Type B pancreatic cell (in vitro differentiated cells): ENCODE data around the gene EEF2KMT. TPM values are rescaled to one million over a fixed set of nuclear protein-coding genes. Genes with fewer than 3 reads are reported as not detected.

Experiments
- DNase-seq: peaks from one replicate; pipeline ENCODE4 v3.0.0; 2021; ENCODE audit warnings: mixed read lengths; ENCODE audit not compliant: unreplicated experiment; ENCODE audit errors: extremely low spot score
- H3K27ac Mint-ChIP-seq: 2 replicates; pipeline ENCODE4 v1.8.0; 2021; ENCODE audit warnings: mild to moderate bottlenecking, mixed read lengths
- H3K27me3 Mint-ChIP-seq: 2 replicates; pipeline ENCODE4 v1.8.0; 2021; ENCODE audit warnings: mixed read lengths
- H3K36me3 Mint-ChIP-seq: 2 replicates; pipeline ENCODE4 v1.8.0; 2021; ENCODE audit warnings: mixed read lengths
- H3K4me1 Mint-ChIP-seq: one replicate; pipeline ENCODE4 v1.8.0; 2021; ENCODE audit warnings: mixed read lengths; ENCODE audit not compliant: unreplicated experiment
- H3K4me3 Mint-ChIP-seq: 2 replicates; pipeline ENCODE4 v1.8.0; 2021; ENCODE audit warnings: mild to moderate bottlenecking, mixed read lengths
- H3K9me3 Mint-ChIP-seq: 2 replicates; pipeline ENCODE4 v1.8.0; 2021; ENCODE audit warnings: mixed read lengths
- CTCF ChIP-seq: fragments of 200-600 bp; sonication (generic); conservative IDR thresholded peaks from 2 replicates; pipeline ENCODE4 v1.5.0; 2021; ENCODE audit warnings: antibody characterized with exemption, mild to moderate bottlenecking
- total RNA-seq: library from RNA; stranded (reverse); gene quantifications from 2 replicates; pipeline ENCODE4 v1.2.1, GENCODE V29; 2021; ENCODE audit warnings: low replicate concordance

EEF2KMT gene
- total RNA-seq, 1 donor from 2014 or later: 16.5 TPM

GRCh38 chr16:5071681-5072333 is 25.8 kb downstream of the EEF2KMT start, which contains the start of gene ALG1:
Gene ALG1 (plus strand): TSS chr16:5071843. CDS start chr16:5071850, 7 bp downstream.
- Mint-ChIP-seq H3K4me1 (peaks cover 9% of the 10 kb centered on the region), H3K27ac (peak within 1 kb of the TSS; percentile 88), H3K36me3 (peaks cover 4% of the 10 kb centered on the region), H3K4me3 (peak within 1 kb of the TSS; percentile 96), H3K27me3 (peaks cover 12% of the 10 kb centered on the region), H3K9me3 (no peaks in the 10 kb centered on the region)
- DNase-seq: peak; percentile 92
- TF ChIP-seq CTCF: no peak

GRCh38 chr16:5071341-5071680 is 26.3 kb downstream of the EEF2KMT start:
- DNase-seq: no peak
- Mint-ChIP-seq H3K27ac (peak overlapping the region; percentile 88), H3K27me3 (peaks cover 12% of the 10 kb centered on the region), H3K4me1 (peaks cover 9% of the 10 kb centered on the region), H3K9me3 (no peaks in the 10 kb centered on the region), H3K36me3 (peaks cover 4% of the 10 kb centered on the region), H3K4me3 (peak overlapping the region; percentile 96)
- TF ChIP-seq CTCF: no peak

- Mint-ChIP-seq H3K9me3 (no peaks in the 10 kb centered on the region), H3K36me3 (peaks cover 4% of the 10 kb centered on the region), H3K27ac (no peak overlapping the region), H3K27me3 (peaks cover 12% of the 10 kb centered on the region), H3K4me1 (peaks cover 9% of the 10 kb centered on the region), H3K4me3 (peak overlapping the region; percentile 96)
- no peak for TF ChIP-seq CTCF
- DNase-seq: no peak
These were observed 27.0 kb downstream of the EEF2KMT start for GRCh38 chr16:5070431-5071186.

- no peak for DNase-seq
- Mint-ChIP-seq H3K9me3 (no peaks in the 10 kb centered on the region), H3K27me3 (peaks cover 19% of the 10 kb centered on the region), H3K4me1 (peaks cover 9% of the 10 kb centered on the region), H3K36me3 (no peaks in the 10 kb centered on the region), H3K27ac (no peak overlapping the region), H3K4me3 (peak overlapping the region; percentile 67)
- TF ChIP-seq CTCF: no peak
These were observed 27.7 kb downstream of the EEF2KMT start for GRCh38 chr16:5069854-5070253.

GRCh38 chr16:5069048-5069447 is 28.5 kb downstream of the EEF2KMT start:
- TF ChIP-seq CTCF: no peak
- Mint-ChIP-seq H3K27ac (no peak overlapping the region), H3K4me1 (peaks cover 9% of the 10 kb centered on the region), H3K36me3 (no peaks in the 10 kb centered on the region), H3K4me3 (no peak overlapping the region), H3K9me3 (no peaks in the 10 kb centered on the region), H3K27me3 (peaks cover 24% of the 10 kb centered on the region)
- no peak for DNase-seq
